ENCODE results near the gene UBALD1.

DNA sequence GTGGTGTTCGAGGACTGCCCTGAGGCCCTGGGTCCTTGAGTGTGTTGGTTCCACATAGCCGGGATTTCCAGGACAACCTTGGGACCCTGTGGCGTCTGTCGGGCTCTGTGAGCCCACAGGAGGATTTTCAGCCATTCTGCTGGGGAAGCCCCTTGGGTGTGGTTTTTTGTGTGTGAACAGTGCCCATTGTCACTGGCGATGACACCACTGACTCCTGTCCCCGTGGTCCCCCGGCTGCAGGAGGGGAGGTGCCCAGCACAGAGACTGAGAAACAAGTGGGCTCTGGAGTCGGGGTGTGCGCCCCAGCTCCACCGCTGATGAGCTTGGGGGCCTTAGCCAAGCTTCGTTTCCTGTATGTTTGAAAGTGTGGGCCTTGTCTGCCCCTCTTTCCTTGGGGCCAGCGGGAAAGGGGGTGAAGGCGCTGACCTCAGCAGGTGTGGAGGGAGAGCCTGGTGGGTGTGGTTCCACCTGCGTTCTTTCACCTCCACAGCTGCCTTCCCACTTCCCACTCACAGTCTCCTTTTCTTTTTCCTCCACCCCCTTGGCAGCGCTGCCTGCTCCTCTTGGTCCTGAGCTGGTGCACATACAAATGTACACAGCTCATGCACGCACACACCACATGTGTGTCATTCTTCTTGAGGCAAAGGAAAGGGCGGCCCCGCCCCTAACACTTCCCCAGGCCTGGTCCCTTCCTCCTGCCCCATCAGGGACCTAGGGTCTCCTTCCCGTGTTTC, 26.1 kb upstream of the UBALD1 start:
- TF ChIP-seq, protein P1, sequence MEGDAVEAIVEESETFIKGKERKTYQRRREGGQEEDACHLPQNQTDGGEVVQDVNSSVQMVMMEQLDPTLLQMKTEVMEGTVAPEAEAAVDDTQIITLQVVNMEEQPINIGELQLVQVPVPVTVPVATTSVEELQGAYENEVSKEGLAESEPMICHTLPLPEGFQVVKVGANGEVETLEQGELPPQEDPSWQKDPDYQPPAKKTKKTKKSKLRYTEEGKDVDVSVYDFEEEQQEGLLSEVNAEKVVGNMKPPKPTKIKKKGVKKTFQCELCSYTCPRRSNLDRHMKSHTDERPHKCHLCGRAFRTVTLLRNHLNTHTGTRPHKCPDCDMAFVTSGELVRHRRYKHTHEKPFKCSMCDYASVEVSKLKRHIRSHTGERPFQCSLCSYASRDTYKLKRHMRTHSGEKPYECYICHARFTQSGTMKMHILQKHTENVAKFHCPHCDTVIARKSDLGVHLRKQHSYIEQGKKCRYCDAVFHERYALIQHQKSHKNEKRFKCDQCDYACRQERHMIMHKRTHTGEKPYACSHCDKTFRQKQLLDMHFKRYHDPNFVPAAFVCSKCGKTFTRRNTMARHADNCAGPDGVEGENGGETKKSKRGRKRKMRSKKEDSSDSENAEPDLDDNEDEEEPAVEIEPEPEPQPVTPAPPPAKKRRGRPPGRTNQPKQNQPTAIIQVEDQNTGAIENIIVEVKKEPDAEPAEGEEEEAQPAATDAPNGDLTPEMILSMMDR (optimal IDR thresholded peaks at IDR 0.05 in 1 of 3, IDR thresholded peaks at IDR 0.05 in 1 of 3, conservative IDR thresholded peaks at IDR 0.05 in 1 of 3; ENCODE audit: extremely low read depth in 1 of 3, insufficient read depth in 2 of 3, low read length in 3 of 3), result no peak
- no peak for TF ChIP-seq EZH2 (IDR thresholded peaks at IDR 0.05; ENCODE audit: low read length)
